Glutamatergic neuron (in vitro differentiated cells): ENCODE data around the gene FRMD1. TPM values are rescaled to one million over a fixed set of nuclear protein-coding genes. Genes with fewer than 3 reads are reported as not detected.

ENCODE experiments used
- DNase-seq: peaks from one replicate; pipeline ENCODE4 v3.0.0; 2022
- H3K27ac Mint-ChIP-seq: one replicate; pipeline ENCODE4 v1.8.0; 2020; ENCODE audit warnings: mild to moderate bottlenecking, mixed read lengths, inconsistent platforms; ENCODE audit not compliant: unreplicated experiment
- H3K27me3 Mint-ChIP-seq: one replicate; pipeline ENCODE4 v1.8.0; 2020; ENCODE audit warnings: mild to moderate bottlenecking, moderate library complexity, mixed read lengths, inconsistent platforms; ENCODE audit not compliant: unreplicated experiment
- H3K36me3 Mint-ChIP-seq: one replicate; pipeline ENCODE4 v1.8.0; 2020; ENCODE audit warnings: mild to moderate bottlenecking, mixed read lengths, inconsistent platforms; ENCODE audit not compliant: unreplicated experiment
- H3K4me1 Mint-ChIP-seq: one replicate; pipeline ENCODE4 v1.8.0; 2020; ENCODE audit warnings: mild to moderate bottlenecking, low read depth, mixed read lengths, inconsistent platforms; ENCODE audit not compliant: unreplicated experiment
- H3K4me3 Mint-ChIP-seq: one replicate; pipeline ENCODE4 v1.8.0; 2020; ENCODE audit warnings: mild to moderate bottlenecking, mixed read lengths, inconsistent platforms; ENCODE audit not compliant: unreplicated experiment
- H3K9me3 Mint-ChIP-seq: one replicate; pipeline ENCODE4 v1.8.0; 2020; ENCODE audit warnings: mild to moderate bottlenecking, moderate library complexity, mixed read lengths, inconsistent platforms; ENCODE audit not compliant: unreplicated experiment
- CTCF ChIP-seq: fragments of 200-600 bp; sonication (generic); IDR thresholded peaks from one replicate; pipeline ENCODE4 v1.5.0; 2021; ENCODE audit not compliant: partially characterized antibody, unreplicated experiment
- total RNA-seq: library from RNA; stranded (reverse); fragmentation: NEBNext Ultra II Directional; extraction: Animal tissue kit (Norgen Biotek cat#: 25700); gene quantifications from one replicate; pipeline ENCODE4 v1.2.1, GENCODE V29; 2021; ENCODE audit not compliant: unreplicated experiment

The FRMD1 gene
- total RNA-seq, 1 donor from 2014 or later = not detected

- no peak overlapping the region for H3K4me3 Mint-ChIP-seq
- peaks cover 2% of the 10 kb centered on the region for H3K9me3 Mint-ChIP-seq
- no peak for DNase-seq
- no peak for TF ChIP-seq CTCF
- H3K36me3 Mint-ChIP-seq = no peaks in the 10 kb centered on the region
- H3K27ac Mint-ChIP-seq = no peak overlapping the region
- H3K27me3 Mint-ChIP-seq = peaks cover 2% of the 10 kb centered on the region
- H3K4me1 Mint-ChIP-seq = peaks cover 3% of the 10 kb centered on the region
Observed at GRCh38 chr6:168024951-168025510, 54.0 kb downstream of the FRMD1 start.

GRCh38 chr6:168022488-168023321 lies 56.3 kb downstream of the FRMD1 start:
- no peak overlapping the region for H3K27ac Mint-ChIP-seq
- no peak for DNase-seq

GRCh38 chr6:168021581-168021980 lies 57.4 kb downstream of the FRMD1 start:
- H3K36me3 Mint-ChIP-seq = peaks cover 10% of the 10 kb centered on the region
- no peak for TF ChIP-seq CTCF

More at GRCh38 chr6:168022488-168023321, 56.3 kb downstream of the FRMD1 start:
- Mint-ChIP-seq H3K36me3 (peaks cover 5% of the 10 kb centered on the region), H3K9me3 (peaks cover 4% of the 10 kb centered on the region), H3K4me1 (no peaks in the 10 kb centered on the region), H3K4me3 (no peak overlapping the region), H3K27me3 (peaks cover 2% of the 10 kb centered on the region)
- TF ChIP-seq CTCF = no peak

GRCh38 chr6:168020242-168020641 lies 58.8 kb downstream of the FRMD1 start:
- peaks cover 4% of the 10 kb centered on the region for H3K9me3 Mint-ChIP-seq
- H3K27me3 Mint-ChIP-seq = peaks cover 2% of the 10 kb centered on the region
- TF ChIP-seq CTCF = no peak
- no peaks in the 10 kb centered on the region for H3K4me1 Mint-ChIP-seq
- peaks cover 21% of the 10 kb centered on the region for H3K36me3 Mint-ChIP-seq
- H3K27ac Mint-ChIP-seq = no peak overlapping the region
- H3K4me3 Mint-ChIP-seq = no peak overlapping the region
- no peak for DNase-seq

More at GRCh38 chr6:168021581-168021980, 57.4 kb downstream of the FRMD1 start:
- Mint-ChIP-seq H3K4me3 (no peak overlapping the region), H3K9me3 (peaks cover 4% of the 10 kb centered on the region), H3K4me1 (no peaks in the 10 kb centered on the region), H3K27me3 (peaks cover 2% of the 10 kb centered on the region), H3K27ac (no peak overlapping the region)
- DNase-seq = no peak

DNA sequence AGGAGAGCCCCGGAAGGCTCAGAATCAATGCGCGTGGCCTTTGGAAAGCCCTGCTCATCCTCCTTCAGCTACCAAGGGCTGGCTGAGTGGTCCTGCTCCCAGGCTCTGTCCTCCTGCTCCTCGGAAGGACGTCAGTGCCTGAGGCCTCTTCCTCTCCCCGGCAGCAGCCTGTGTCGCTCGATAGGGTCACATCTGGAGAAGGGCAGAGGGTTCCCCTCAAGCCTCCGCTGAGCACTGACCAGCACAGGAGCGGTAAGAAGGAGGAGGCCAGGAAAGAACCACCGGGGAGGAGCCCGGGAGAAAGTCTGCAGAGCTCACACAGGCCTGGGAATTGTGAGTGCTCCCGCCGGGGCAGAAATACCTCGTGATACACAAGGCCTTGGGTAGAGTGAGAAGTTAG lies 60.3 kb downstream of the FRMD1 start:
- Mint-ChIP-seq H3K4me1 (no peaks in the 10 kb centered on the region), H3K27ac (no peak overlapping the region), H3K9me3 (peaks cover 5% of the 10 kb centered on the region), H3K27me3 (peaks cover 2% of the 10 kb centered on the region), H3K36me3 (peaks cover 21% of the 10 kb centered on the region), H3K4me3 (no peak overlapping the region)
- TF ChIP-seq CTCF = no peak
- DNase-seq = no peak
